ENCODE data around the gene RASGRP2.
A peak's percentile ranks its signal among the peaks of the same experiment; 100 is the strongest.

The RASGRP2 gene

DNA sequence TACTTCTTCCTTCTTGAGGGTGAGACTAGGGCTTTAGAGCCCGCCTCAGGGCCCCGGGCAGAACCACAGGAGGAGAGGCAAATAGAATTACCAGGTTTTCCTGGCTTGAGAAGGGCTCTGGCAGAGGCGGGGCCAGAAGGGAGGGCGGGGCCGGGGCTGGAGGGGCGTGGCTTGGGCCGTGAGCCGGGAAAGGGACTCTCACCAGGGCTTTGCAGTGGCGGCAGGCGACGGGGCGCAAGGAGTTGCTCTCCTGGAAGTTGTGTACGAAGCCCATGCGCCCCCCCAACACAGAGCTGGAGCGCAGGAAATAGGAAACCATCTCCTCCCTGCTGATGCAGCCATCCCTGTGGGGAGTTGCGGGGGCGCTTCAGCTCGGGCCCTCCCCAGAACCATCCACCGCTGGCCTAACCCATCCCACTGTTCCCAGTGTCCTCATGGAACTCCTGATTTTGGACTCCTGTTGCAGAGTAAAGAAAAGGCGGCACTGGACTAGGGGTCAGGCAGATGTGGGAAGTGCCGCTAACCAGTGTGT lies 14.0 kb downstream of the RASGRP2 start:
- TF ChIP-seq, protein P1, sequence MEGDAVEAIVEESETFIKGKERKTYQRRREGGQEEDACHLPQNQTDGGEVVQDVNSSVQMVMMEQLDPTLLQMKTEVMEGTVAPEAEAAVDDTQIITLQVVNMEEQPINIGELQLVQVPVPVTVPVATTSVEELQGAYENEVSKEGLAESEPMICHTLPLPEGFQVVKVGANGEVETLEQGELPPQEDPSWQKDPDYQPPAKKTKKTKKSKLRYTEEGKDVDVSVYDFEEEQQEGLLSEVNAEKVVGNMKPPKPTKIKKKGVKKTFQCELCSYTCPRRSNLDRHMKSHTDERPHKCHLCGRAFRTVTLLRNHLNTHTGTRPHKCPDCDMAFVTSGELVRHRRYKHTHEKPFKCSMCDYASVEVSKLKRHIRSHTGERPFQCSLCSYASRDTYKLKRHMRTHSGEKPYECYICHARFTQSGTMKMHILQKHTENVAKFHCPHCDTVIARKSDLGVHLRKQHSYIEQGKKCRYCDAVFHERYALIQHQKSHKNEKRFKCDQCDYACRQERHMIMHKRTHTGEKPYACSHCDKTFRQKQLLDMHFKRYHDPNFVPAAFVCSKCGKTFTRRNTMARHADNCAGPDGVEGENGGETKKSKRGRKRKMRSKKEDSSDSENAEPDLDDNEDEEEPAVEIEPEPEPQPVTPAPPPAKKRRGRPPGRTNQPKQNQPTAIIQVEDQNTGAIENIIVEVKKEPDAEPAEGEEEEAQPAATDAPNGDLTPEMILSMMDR (IDR thresholded peaks at IDR 0.05; ENCODE audit: borderline replicate concordance, control extremely low read depth, extremely low read depth, insufficient read depth, missing control alignments) = no peak
- DNase-seq (ENCODE audit: low spot score) = no peak
- in situ Hi-C loops (cut with MboI; ENCODE audit: low sequenced_read_pairs, unreplicated experiment) = no loop called here

DNA sequence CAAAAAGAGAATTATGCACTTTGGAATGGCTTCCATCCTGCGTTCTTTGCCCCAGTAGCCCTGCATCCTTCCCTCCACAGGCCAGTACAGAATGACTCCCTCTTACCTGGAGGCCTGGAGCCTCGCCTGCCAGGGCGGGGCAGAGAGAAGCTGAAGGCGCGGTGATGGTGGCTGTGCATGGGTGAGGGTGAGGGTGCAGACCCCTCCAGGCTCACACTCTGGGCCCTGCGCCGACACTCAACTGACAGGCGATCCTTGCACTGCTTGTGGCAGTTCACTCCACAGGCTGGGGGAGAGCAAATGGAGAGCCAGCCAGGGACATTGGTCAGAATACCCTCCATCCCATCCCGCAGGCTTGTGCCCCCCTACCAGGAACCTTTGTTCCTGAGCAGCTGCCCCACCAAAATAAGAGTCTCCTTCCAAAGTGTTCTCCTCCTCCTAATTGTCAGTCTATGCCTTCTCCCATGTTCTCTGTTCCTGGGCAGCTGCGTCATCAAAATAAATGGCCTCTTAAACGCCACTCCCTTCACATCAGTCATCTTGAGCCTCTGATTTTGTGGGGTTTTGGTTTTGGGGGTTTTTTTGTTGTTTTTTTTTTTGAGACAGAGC lies 15.1 kb downstream of the RASGRP2 start:
- in situ Hi-C loops (cut with MboI; ENCODE audit: low sequenced_read_pairs, unreplicated experiment) = no loop called here
- TF ChIP-seq, protein P1 (IDR thresholded peaks at IDR 0.05; ENCODE audit: borderline replicate concordance, control extremely low read depth, extremely low read depth, insufficient read depth, missing control alignments) = no peak
- no peak for DNase-seq (ENCODE audit: low spot score)

DNA sequence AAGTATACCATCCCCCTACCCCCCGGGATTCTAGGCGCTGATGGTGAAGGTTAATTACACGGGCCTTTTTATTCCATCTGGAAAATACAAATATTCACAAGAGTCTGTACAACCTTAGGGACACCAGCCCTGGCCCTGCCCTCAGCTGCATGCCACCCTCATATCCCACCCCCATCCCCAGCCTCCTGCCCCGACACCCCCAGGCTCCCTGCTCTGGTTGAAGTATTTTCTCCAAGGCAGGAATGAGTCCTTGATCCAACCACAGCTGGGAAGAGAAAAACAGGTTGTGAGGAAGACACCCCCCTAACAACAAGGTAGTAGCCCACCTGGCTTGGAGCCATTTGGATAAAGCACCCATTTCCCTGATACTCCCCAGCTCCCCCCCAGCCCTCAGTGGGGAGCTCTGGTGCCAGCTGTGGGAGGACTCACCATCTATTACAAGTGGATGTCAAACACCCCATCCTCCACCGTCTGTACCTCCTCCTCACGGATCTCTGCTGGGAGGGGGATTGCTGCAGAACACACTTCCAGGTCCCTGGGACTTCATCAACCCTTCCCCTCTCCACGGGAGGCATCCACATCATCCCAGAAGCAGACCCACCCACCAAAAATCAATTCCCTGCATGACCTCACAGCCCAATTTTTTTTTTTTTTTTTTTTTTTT lies 16.9 kb downstream of the RASGRP2 start:
- peak; percentile 29 for DNase-seq (ENCODE audit: low spot score)
- TF ChIP-seq, protein P1 (IDR thresholded peaks at IDR 0.05; ENCODE audit: borderline replicate concordance, control extremely low read depth, extremely low read depth, insufficient read depth, missing control alignments) = no peak
- in situ Hi-C loops (cut with MboI; ENCODE audit: low sequenced_read_pairs, unreplicated experiment) = no loop called here

DNA sequence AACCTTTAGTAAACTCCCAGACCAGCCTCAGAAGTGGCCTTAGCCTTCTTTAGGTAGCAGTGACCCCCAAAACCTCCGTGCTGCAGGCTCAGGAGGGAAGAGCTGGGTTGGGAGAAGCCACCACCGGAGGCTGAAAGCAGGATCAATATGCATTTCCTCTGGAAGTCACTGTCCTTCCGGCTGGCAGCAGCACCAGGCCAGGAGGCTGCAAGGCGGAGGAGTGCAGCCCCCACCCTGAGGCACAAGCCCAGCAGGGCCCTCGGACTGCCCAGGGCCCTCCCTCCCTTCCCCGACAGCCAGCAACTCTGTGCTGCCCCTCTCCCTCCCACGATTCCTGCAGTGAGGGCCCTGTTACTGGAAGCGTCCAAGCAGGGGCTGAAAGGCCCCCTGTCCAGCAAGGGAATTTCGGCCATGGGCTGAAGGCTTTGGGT lies 17.7 kb downstream of the RASGRP2 start:
- TF ChIP-seq, protein P1 (IDR thresholded peaks at IDR 0.05; ENCODE audit: borderline replicate concordance, control extremely low read depth, extremely low read depth, insufficient read depth, missing control alignments) = no peak
- in situ Hi-C loops (cut with MboI; ENCODE audit: low sequenced_read_pairs, unreplicated experiment) = no loop called here
- no peak for DNase-seq (ENCODE audit: low spot score)

DNA sequence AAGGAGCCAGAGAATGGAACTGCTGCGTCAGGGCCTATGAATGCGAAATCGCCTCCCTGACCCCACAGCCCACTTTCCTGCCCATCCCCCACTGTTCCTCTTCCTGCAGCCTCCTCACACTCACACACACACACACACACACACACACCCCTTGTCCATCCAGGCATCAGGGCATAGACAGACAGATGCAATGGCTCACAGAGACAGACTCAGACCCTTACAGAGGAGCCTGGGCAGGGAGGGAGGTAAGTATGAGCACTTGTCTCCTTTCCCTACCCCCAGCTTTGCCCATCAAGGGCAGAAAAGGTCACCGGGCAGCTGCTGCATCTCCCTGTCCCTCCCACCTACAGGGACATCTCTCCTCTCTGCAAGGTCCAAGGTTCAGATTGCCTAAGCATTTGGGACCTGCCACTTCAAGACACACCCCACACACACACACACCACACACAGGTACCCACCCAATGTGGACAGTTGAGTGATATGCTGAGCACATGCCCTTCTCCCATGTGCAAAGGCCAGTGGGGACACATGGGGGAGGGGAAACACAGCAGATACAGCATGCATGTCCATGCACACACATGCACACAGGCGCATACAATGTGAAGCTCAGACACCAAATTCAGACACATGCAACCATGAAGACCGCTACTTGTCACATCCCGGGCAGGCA lies 18.9 kb downstream of the RASGRP2 start:
- no peak for DNase-seq (ENCODE audit: low spot score)
- in situ Hi-C loops (cut with MboI; ENCODE audit: low sequenced_read_pairs, unreplicated experiment) = no loop called here
- TF ChIP-seq, protein P1 (IDR thresholded peaks at IDR 0.05; ENCODE audit: borderline replicate concordance, control extremely low read depth, extremely low read depth, insufficient read depth, missing control alignments) = no peak

DNA sequence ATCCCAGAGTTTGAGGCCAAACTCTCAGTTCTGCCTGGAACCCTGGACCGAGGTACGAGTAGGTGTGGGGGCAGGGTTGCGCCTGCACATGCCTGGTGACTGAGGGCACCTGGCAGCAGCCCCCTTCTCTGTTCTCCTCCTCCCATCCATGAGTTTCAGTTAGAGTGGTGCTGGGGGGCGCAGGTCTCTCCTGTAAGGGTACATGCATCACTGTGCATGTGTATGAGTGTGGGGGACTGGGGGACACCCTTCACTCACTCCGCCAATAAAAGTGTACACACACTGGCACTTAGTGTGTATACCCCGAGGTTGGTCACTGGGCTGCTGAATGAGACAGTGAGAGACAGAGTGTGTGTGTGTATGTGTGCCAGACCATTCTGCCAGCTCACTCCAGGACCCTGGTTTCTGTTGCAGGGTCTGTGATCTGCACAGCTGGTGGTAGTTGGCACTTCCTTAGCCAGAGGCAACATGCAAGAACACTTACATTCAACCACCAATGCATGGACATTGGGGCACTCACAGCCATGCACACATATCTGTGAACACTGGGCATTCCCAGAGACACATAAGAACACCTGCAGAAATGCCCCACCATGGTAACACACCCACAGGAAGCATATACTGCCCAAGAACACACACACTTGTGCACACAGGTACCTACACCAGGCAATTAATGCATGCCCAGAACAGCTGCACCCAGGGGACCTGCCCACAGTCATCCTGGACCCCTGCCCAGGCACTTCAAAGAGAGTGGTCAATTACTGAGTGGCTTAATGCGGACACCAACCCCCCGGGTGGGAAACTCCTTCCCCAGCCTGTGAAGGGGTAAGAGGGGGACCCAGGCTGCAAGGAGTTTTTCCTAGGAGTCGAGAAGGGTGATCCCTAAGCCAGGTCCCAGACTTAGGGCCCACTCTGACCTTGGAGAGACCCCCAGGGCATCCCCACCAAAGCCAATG lies 19.8 kb downstream of the RASGRP2 start:
- in situ Hi-C loops (cut with MboI; ENCODE audit: low sequenced_read_pairs, unreplicated experiment) = no loop called here
- TF ChIP-seq, protein P1 (IDR thresholded peaks at IDR 0.05; ENCODE audit: borderline replicate concordance, control extremely low read depth, extremely low read depth, insufficient read depth, missing control alignments) = no peak
- no peak for DNase-seq (ENCODE audit: low spot score)

All from GM13976 (cell line).